ENCODE measurements around the gene ADGRL3.

- TF ChIP-seq CTCF (IDR thresholded peaks at IDR 0.05; ENCODE audit: insufficient read depth, low read depth, low read length) (no peak), EZH2 (IDR thresholded peaks at IDR 0.05; ENCODE audit: insufficient read depth, low read length) (no peak)
These were observed 713.5 kb downstream of the ADGRL3 start for GRCh38 chr4:61913619-61914018.
